IMR-90 (cell line): ENCODE data around the gene BMERB1. TPM values are rescaled to one million over a fixed set of nuclear protein-coding genes. Genes with fewer than 3 reads are reported as not detected.
A peak's percentile ranks its signal among the peaks of the same experiment; 100 is the strongest.

Experiments
- ATAC-seq: fragments of 200-7000 bp; cut with Tn5 transposase; 2 replicates; pipeline ENCODE4 v1.9.1; 2020; ENCODE audit warnings: low read depth, mild to moderate bottlenecking, moderate library complexity
- BruUV-seq: library from RNA; stranded (reverse); fragments of 400-500 nt; replicated peaks from 2 replicates; lab custom pipeline; 2021; lab: Mats Ljungman, UMichigan
- CTCF ChIA-PET: fragments of 300-600 bp; formaldehyde crosslinking; extraction: SDS; loops from one replicate; lab custom pipeline; 2021; ENCODE audit warnings: antibody characterized with exemption; lab: Yijun Ruan, JAX
- POLR2A ChIA-PET: fragments of 300-600 bp; sonication (Branson Sonifier 250); formaldehyde crosslinking; loops from one replicate; lab custom pipeline; 2022; ENCODE audit warnings: antibody characterized with exemption; ENCODE audit not compliant: unreplicated experiment; lab: Charles Lee
- DNase-seq: peaks from one replicate; pipeline ENCODE4 v3.0.0; 2013
- H2AFZ ChIP-seq: replicated peaks from 2 replicates; pipeline ENCODE3; 2013; ENCODE audit warnings: low read length, mild to moderate bottlenecking; ENCODE audit not compliant: poor library complexity
- H2AK5ac ChIP-seq: 2 replicates; pipeline ENCODE4 v1.6.1; 2013; ENCODE audit warnings: low read depth, low read length, inconsistent platforms
- H2AK9ac ChIP-seq: replicated peaks from 2 replicates; pipeline ENCODE3; 2013; ENCODE audit warnings: mild to moderate bottlenecking, low read depth, low read length, moderate library complexity; ENCODE audit not compliant: poor library complexity
- H2BK120ac ChIP-seq: 2 replicates; pipeline ENCODE4 v1.6.1; 2013; ENCODE audit warnings: low read depth, low read length, inconsistent platforms
- H2BK15ac ChIP-seq: 3 replicates; pipeline ENCODE4 v1.6.1; 2013; ENCODE audit warnings: low read depth, low read length, inconsistent platforms
- H2BK20ac ChIP-seq: 2 replicates; pipeline ENCODE4 v1.6.1; 2013; ENCODE audit warnings: low read depth, mild to moderate bottlenecking, inconsistent platforms, low read length, moderate library complexity
- H2BK5ac ChIP-seq: 2 replicates; pipeline ENCODE4 v1.6.1; 2013; ENCODE audit warnings: mild to moderate bottlenecking, low read depth, low read length, inconsistent platforms; ENCODE audit not compliant: poor library complexity, severe bottlenecking
- H3K14ac ChIP-seq: replicated peaks from 2 replicates; pipeline ENCODE4 v1.6.1; 2013; ENCODE audit warnings: low read depth, low read length, inconsistent platforms
- H3K18ac ChIP-seq: 2 replicates; pipeline ENCODE4 v1.6.1; 2013; ENCODE audit warnings: low read depth, low read length, control low read depth
- H3K23ac ChIP-seq: 2 replicates; pipeline ENCODE4 v1.6.1; 2013; ENCODE audit warnings: low read depth, low read length, inconsistent platforms
- H3K27ac ChIP-seq: 2 replicates; pipeline ENCODE4 v1.5.1; 2013; ENCODE audit warnings: mild to moderate bottlenecking, control low read depth, low read length; ENCODE audit not compliant: insufficient read depth
- H3K27me3 ChIP-seq: 2 replicates; pipeline ENCODE4 v1.6.1; 2013; ENCODE audit warnings: low read length; ENCODE audit not compliant: control insufficient read depth, insufficient read depth
- H3K36me3 ChIP-seq: 2 replicates; pipeline ENCODE4 v1.6.1; 2013; ENCODE audit warnings: low read length, mixed read lengths; ENCODE audit not compliant: control insufficient read depth, insufficient read depth
- H3K4ac ChIP-seq: 2 replicates; pipeline ENCODE4 v1.6.1; 2013; ENCODE audit warnings: low read depth, low read length, inconsistent platforms
- H3K4me1 ChIP-seq: 2 replicates; pipeline ENCODE4 v1.6.1; 2013; ENCODE audit warnings: low read length, mixed read lengths; ENCODE audit not compliant: control insufficient read depth, insufficient read depth
- H3K4me2 ChIP-seq: 2 replicates; pipeline ENCODE4 v1.6.1; 2013; ENCODE audit warnings: low read depth, mild to moderate bottlenecking, control low read depth, low read length, moderate library complexity
- H3K4me3 ChIP-seq: 2 replicates; pipeline ENCODE4 v1.5.1; 2013; ENCODE audit warnings: low read depth, mild to moderate bottlenecking, control low read depth, low read length, moderate library complexity; ENCODE audit not compliant: insufficient read depth
- H3K56ac ChIP-seq: 2 replicates; pipeline ENCODE4 v1.6.1; 2013; ENCODE audit warnings: low read length, inconsistent platforms; ENCODE audit not compliant: insufficient read depth; ENCODE audit errors: extremely low read depth
- H3K79me1 ChIP-seq, 2 experiments: 2 replicates each; pipeline ENCODE4 v1.6.1; 2013; ENCODE audit warnings: low read length in 2 of 2, inconsistent platforms in 1 of 2, low read depth in 1 of 2
- H3K9ac ChIP-seq: 2 replicates; pipeline ENCODE4 v1.6.1; 2013; ENCODE audit warnings: low read depth, low read length, control low read depth
- H3K9me1 ChIP-seq: 2 replicates; pipeline ENCODE4 v1.6.1; 2013; ENCODE audit warnings: low read length, inconsistent platforms; ENCODE audit not compliant: insufficient read depth
- H3K9me3 ChIP-seq: 2 replicates; pipeline ENCODE4 v1.6.1; 2013; ENCODE audit warnings: low read length; ENCODE audit not compliant: control insufficient read depth, insufficient read depth
- H4K20me1 ChIP-seq: 2 replicates; pipeline ENCODE4 v1.6.1; 2013; ENCODE audit warnings: low read length, inconsistent platforms; ENCODE audit not compliant: insufficient read depth
- H4K5ac ChIP-seq: 2 replicates; pipeline ENCODE4 v1.6.1; 2013; ENCODE audit warnings: mild to moderate bottlenecking, low read depth, low read length, control low read depth
- H4K8ac ChIP-seq, 2 experiments: 2 replicates each; pipeline ENCODE4 v1.6.1; 2013; ENCODE audit warnings: low read depth in 2 of 2, low read length in 2 of 2, control low read depth in 1 of 2, inconsistent platforms in 1 of 2
- H4K91ac ChIP-seq: 2 replicates; pipeline ENCODE4 v1.6.1; 2013; ENCODE audit warnings: low read depth, low read length, inconsistent platforms; ENCODE audit not compliant: insufficient read depth
- BHLHE40 ChIP-seq: fragments of 150-350 bp; IDR thresholded peaks from 2 replicates; pipeline ENCODE4 v1.6.1; 2016; ENCODE audit warnings: mild to moderate bottlenecking, low read depth, low read length
- CEBPB ChIP-seq: IDR thresholded peaks from 2 replicates; pipeline ENCODE4 v1.6.1; 2012; ENCODE audit warnings: low read depth, low read length, improper control_type of control experiment
- CHD1 ChIP-seq: IDR thresholded peaks from 2 replicates; pipeline ENCODE4 v1.6.1; 2012; ENCODE audit warnings: low read depth, low read length, improper control_type of control experiment
- FOS ChIP-seq: fragments of 150-350 bp; IDR thresholded peaks from 2 replicates; pipeline ENCODE4 v1.6.1; 2016; ENCODE audit warnings: low read depth, low read length
- MAFK ChIP-seq: IDR thresholded peaks from 2 replicates; pipeline ENCODE4 v1.6.1; 2012; ENCODE audit warnings: low read depth, low read length, improper control_type of control experiment
- MAZ ChIP-seq: IDR thresholded peaks from 2 replicates; pipeline ENCODE4 v1.6.1; 2012; ENCODE audit warnings: low read depth, mild to moderate bottlenecking, low read length, improper control_type of control experiment, moderate library complexity, borderline replicate concordance
- MXI1 ChIP-seq: IDR thresholded peaks from 2 replicates; pipeline ENCODE4 v1.6.1; 2012; ENCODE audit warnings: low read depth, mild to moderate bottlenecking, low read length, moderate library complexity, borderline replicate concordance
- NFE2L2 ChIP-seq: fragments of 150-350 bp; IDR thresholded peaks from 2 replicates; pipeline ENCODE4 v1.6.1; 2016; ENCODE audit warnings: low read depth, mild to moderate bottlenecking, low read length
- POLR2A ChIP-seq: IDR thresholded peaks from 2 replicates; pipeline ENCODE4 v1.6.1; 2012; ENCODE audit warnings: mild to moderate bottlenecking, low read depth, low read length
- RAD21 ChIP-seq: IDR thresholded peaks from 2 replicates; pipeline ENCODE4 v1.6.1; 2012; ENCODE audit warnings: low read length, improper control_type of control experiment
- RCOR1 ChIP-seq: IDR thresholded peaks from 2 replicates; pipeline ENCODE4 v1.6.1; 2012; ENCODE audit warnings: mild to moderate bottlenecking, low read length, improper control_type of control experiment; ENCODE audit not compliant: insufficient replicate concordance
- RFX5 ChIP-seq: IDR thresholded peaks from 2 replicates; pipeline ENCODE4 v1.8.0; 2012; ENCODE audit warnings: low read depth, mild to moderate bottlenecking, low read length, moderate library complexity
- SMC3 ChIP-seq: fragments of 150-350 bp; IDR thresholded peaks from 2 replicates; pipeline ENCODE4 v1.6.1; 2016; ENCODE audit warnings: low read depth, mild to moderate bottlenecking, antibody characterized with exemption, low read length, moderate library complexity
- WGBS, 2 experiments: methylation state at CpG; one replicate each; pipeline versions ENCODE4 v1.1.5 to v1.1.7; 2013; ENCODE audit warnings: missing lambda C conversion rate in 2 of 2; ENCODE audit not compliant: insufficient read length in 1 of 2; ENCODE audit errors: extremely low coverage in 2 of 2; 5-methylcytosine and 5-hydroxymethylcytosine counted together
- dilution Hi-C: fragments of 300-500 bp; cut with HindIII; formaldehyde crosslinking; loops from one replicate; pipeline ENCODE4 v1.14.3; 2018; ENCODE audit warnings: low sequenced_read_pairs; ENCODE audit not compliant: unreplicated experiment
- in situ Hi-C: fragments of 300-500 bp; cut with MboI; formaldehyde crosslinking; loops from 3 replicates; pipeline ENCODE4 v1.14.3; 2019; ENCODE audit warnings: low sequenced_read_pairs, inconsistent platforms, mixed read lengths
- intact Hi-C: fragments of 100-400 bp; cut with micrococcal nuclease; formaldehyde crosslinking; loops from 2 replicates; pipeline ENCODE4 v1.10.0; 2022
- polyA plus RNA-seq, 3 experiments: library from polyadenylated mRNA; depleted of rRNA; stranded (reverse); fragments of >200 nt; gene quantifications; 2 replicates each; pipeline ENCODE4 v1.2.3, GENCODE V29; 2012; ENCODE audit warnings: low replicate concordance in 1 of 3
- total RNA-seq: library from RNA; depleted of rRNA; stranded (reverse); fragments of >200 nt; gene quantifications from 2 replicates; pipeline ENCODE4 v1.2.3, GENCODE V29; 2012
- TF ChIP-seq, protein P1 (sequence below): fragments of 150-350 bp; IDR thresholded peaks from 2 replicates; pipeline ENCODE4 v1.6.1; 2016; ENCODE audit warnings: low read depth, mild to moderate bottlenecking, low read length, moderate library complexity, borderline replicate concordance
- TF ChIP-seq, protein P2 (sequence below): fragments of 150-350 bp; IDR thresholded peaks from 2 replicates; pipeline ENCODE4 v1.6.1; 2017; ENCODE audit warnings: mild to moderate bottlenecking, antibody characterized with exemption, low read length, low read depth
- TF ChIP-seq, protein P3 (sequence below): conservative IDR thresholded peaks from 2 replicates; pipeline ENCODE4 v1.5.1; 2012; ENCODE audit warnings: mild to moderate bottlenecking, low read depth, low read length, improper control_type of control experiment

BMERB1 gene
- total and polyA plus RNA-seq, 2 of the 4 experiments (the other 2 are of a cell fraction): 22.6 to 32.9 TPM

DNA sequence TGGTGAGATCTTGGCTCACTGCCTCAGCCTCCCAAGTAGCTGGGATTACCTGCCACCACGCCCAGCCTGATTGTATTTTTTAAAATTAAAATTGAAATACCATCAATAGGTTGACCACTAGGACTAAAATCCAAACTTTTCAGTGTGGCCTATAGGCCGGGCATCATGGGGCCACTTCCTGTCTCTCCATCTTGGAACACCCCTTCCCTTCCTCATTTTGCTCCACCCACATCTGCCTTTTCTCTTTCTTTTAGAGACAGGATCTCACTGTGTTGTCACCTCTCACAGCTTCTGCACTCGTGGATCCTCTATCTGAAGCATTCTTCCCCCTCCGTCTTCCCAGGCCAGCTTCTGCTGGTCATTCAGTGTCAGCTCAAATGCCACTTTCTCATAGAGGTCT, 57.0 kb downstream of the BMERB1 start:
- WGBS, 2 experiments: no CpG with 5 or more reads among the region's 4 CpGs
- peak overlapping the region; percentile 2; the same call in 1 of the 3 replicates for H2BK15ac ChIP-seq
- H4K5ac ChIP-seq: no peak overlapping the region
- intact Hi-C loops (no loop called here), in situ Hi-C loops (no loop called here), dilution Hi-C loops (no loop called here)
- H2AK5ac ChIP-seq: peak overlapping the region; percentile 67
- H3K23ac ChIP-seq: peak overlapping the region; percentile 46; the same call in 1 of the 2 replicates
- H2AK9ac ChIP-seq: no peak overlapping the region
- POLR2A ChIA-PET: no interaction called here
- peak overlapping the region; percentile 19; the same call in 1 of the 2 replicates for H2BK120ac ChIP-seq
- H2BK5ac ChIP-seq: no peak overlapping the region
- H3K4me2 ChIP-seq: no peak overlapping the region
- no peak overlapping the region; the same call in 1 of the 2 replicates for H4K91ac ChIP-seq
- no peak overlapping the region for H3K14ac ChIP-seq
- peaks cover 31 to 61% of the 10 kb centered on the region in 2 experiments for H3K79me1 ChIP-seq
- ATAC-seq (no peak), DNase-seq (no peak)
- H4K20me1 ChIP-seq: no peaks in the 10 kb centered on the region; the same call in 1 of the 2 replicates
- no peak overlapping the region for H3K9ac ChIP-seq
- peak overlapping the region; percentile 31; the same call in 1 of the 2 replicates for H2BK20ac ChIP-seq
- H2AFZ ChIP-seq: no peak overlapping the region
- H3K4me3 ChIP-seq: no peak overlapping the region
- H3K9me3 ChIP-seq: no peaks in the 10 kb centered on the region
- no TSS peak for BruUV-seq
- H3K18ac ChIP-seq: no peak overlapping the region
- CTCF ChIA-PET: no interaction called here
- H3K9me1 ChIP-seq: peaks cover 32% of the 10 kb centered on the region
- H3K27me3 ChIP-seq: no peaks in the 10 kb centered on the region
- H3K56ac ChIP-seq: no peak overlapping the region
- H3K4me1 ChIP-seq: peaks cover 22% of the 10 kb centered on the region
- peak overlapping the region in 1 of 2 experiments; percentile 16; a peak in 1 of 4 replicates for H4K8ac ChIP-seq
- no peak overlapping the region for H3K27ac ChIP-seq
- H3K36me3 ChIP-seq: no peaks in the 10 kb centered on the region
- TF ChIP-seq, protein P1, sequence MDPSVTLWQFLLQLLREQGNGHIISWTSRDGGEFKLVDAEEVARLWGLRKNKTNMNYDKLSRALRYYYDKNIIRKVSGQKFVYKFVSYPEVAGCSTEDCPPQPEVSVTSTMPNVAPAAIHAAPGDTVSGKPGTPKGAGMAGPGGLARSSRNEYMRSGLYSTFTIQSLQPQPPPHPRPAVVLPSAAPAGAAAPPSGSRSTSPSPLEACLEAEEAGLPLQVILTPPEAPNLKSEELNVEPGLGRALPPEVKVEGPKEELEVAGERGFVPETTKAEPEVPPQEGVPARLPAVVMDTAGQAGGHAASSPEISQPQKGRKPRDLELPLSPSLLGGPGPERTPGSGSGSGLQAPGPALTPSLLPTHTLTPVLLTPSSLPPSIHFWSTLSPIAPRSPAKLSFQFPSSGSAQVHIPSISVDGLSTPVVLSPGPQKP: no peak
- TF ChIP-seq, protein P2, sequence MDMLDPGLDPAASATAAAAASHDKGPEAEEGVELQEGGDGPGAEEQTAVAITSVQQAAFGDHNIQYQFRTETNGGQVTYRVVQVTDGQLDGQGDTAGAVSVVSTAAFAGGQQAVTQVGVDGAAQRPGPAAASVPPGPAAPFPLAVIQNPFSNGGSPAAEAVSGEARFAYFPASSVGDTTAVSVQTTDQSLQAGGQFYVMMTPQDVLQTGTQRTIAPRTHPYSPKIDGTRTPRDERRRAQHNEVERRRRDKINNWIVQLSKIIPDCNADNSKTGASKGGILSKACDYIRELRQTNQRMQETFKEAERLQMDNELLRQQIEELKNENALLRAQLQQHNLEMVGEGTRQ: no peak
- no peak for TF ChIP-seq MAFK
- no peak for TF ChIP-seq CEBPB
- TF ChIP-seq RAD21: no peak
- TF ChIP-seq MXI1: no peak
- no peak for TF ChIP-seq FOS
- TF ChIP-seq BHLHE40: no peak
- no peak for TF ChIP-seq SMC3
- TF ChIP-seq NFE2L2: no peak
- no peak for TF ChIP-seq CHD1
- TF ChIP-seq, protein P3, sequence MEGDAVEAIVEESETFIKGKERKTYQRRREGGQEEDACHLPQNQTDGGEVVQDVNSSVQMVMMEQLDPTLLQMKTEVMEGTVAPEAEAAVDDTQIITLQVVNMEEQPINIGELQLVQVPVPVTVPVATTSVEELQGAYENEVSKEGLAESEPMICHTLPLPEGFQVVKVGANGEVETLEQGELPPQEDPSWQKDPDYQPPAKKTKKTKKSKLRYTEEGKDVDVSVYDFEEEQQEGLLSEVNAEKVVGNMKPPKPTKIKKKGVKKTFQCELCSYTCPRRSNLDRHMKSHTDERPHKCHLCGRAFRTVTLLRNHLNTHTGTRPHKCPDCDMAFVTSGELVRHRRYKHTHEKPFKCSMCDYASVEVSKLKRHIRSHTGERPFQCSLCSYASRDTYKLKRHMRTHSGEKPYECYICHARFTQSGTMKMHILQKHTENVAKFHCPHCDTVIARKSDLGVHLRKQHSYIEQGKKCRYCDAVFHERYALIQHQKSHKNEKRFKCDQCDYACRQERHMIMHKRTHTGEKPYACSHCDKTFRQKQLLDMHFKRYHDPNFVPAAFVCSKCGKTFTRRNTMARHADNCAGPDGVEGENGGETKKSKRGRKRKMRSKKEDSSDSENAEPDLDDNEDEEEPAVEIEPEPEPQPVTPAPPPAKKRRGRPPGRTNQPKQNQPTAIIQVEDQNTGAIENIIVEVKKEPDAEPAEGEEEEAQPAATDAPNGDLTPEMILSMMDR: no peak
- no peak for TF ChIP-seq RCOR1
- no peak for TF ChIP-seq RFX5
- no peak for TF ChIP-seq MAZ
- TF ChIP-seq POLR2A: no peak
- H3K4ac ChIP-seq: peak overlapping the region; percentile 66
